Body of pancreas (tissue), 4 donors: ENCODE data around the gene PROM2.

ENCODE experiments used
- POLR2A ChIP-seq, 3 donors: fragments of 450-650 bp; IDR thresholded peaks; one replicate each; pipeline ENCODE4 v1.6.1; 2016; ENCODE audit warnings: antibody characterized with exemption in 3 of 3, mild to moderate bottlenecking in 2 of 3
- TF ChIP-seq, protein P1 (sequence below), 7 experiments: fragments of 450-650 bp in 4 of 7; fragments of 200-600 bp in 3 of 7; sonication (generic) in 3 of 7; IDR thresholded peaks; one replicate each; pipeline ENCODE4 v1.5.1; 2016 to 2019; ENCODE audit warnings: antibody characterized with exemption in 7 of 7

DNA sequence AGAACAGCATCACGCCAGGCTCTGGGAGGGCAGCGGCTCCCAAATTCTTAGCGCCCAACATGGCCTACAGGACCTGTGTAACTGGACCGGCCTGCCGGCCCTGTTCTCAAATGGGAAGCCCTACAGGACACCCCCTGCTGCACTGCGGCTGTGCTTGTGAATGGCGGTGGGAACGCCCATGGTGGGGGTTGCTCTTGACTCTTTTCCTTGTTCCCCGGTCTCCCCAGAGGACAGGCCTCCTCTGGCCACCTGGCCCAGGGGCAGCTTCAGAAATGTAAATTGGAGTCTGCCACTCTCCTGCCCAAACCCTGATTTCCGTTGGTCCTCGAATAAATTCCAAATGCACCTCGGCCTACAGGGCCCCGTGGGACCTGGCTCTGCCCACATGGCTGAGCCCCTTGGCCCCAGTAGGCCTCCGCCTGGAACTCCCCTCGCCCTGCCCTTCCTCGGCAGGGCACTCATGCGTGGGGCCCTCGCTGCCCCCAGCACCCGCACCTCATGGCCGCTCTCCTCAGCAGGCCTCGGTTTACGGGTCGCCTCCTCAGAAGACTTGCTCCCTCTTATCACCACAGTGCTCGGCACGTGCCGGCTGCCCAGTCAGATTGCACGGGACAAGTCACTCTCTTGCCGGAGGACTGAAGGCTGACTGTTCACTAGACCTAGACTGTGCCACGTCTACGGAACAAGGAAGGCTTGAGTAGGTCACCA lies 52.3 kb downstream of the PROM2 start:
- no peak for TF ChIP-seq POLR2A (IDR thresholded peaks at IDR 0.05)
- TF ChIP-seq, protein P1, sequence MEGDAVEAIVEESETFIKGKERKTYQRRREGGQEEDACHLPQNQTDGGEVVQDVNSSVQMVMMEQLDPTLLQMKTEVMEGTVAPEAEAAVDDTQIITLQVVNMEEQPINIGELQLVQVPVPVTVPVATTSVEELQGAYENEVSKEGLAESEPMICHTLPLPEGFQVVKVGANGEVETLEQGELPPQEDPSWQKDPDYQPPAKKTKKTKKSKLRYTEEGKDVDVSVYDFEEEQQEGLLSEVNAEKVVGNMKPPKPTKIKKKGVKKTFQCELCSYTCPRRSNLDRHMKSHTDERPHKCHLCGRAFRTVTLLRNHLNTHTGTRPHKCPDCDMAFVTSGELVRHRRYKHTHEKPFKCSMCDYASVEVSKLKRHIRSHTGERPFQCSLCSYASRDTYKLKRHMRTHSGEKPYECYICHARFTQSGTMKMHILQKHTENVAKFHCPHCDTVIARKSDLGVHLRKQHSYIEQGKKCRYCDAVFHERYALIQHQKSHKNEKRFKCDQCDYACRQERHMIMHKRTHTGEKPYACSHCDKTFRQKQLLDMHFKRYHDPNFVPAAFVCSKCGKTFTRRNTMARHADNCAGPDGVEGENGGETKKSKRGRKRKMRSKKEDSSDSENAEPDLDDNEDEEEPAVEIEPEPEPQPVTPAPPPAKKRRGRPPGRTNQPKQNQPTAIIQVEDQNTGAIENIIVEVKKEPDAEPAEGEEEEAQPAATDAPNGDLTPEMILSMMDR (IDR thresholded peaks at IDR 0.05), result no peak
